GM18526 (cell line): ENCODE results near the gene CPNE4.

ENCODE experiments used
- POLR2A ChIP-seq: IDR thresholded peaks from 3 replicates; pipeline ENCODE4 v1.6.1; 2011; ENCODE audit not compliant: insufficient read length; ENCODE audit errors: extremely low read depth

CPNE4 gene

DNA sequence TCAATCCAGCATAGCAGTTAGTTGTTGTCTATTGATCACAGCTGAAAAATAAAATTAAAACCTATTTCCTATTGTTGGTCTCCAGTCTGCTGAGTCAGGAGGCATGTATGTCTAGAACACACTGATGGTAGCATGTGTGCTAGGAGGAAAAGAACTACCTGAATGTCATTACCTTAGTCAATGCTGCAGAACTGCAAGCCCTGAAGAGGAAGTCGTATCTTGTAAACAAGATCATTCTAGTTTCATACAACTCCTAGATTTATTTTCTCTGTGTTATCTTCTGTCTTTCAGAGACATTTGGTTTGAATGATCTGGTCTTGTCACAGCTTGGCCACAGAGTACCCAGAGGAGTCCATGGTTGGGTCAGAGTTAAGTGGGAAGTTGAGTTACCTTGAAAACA is 422.1 kb downstream of the CPNE4 start:
- TF ChIP-seq POLR2A = no peak

DNA sequence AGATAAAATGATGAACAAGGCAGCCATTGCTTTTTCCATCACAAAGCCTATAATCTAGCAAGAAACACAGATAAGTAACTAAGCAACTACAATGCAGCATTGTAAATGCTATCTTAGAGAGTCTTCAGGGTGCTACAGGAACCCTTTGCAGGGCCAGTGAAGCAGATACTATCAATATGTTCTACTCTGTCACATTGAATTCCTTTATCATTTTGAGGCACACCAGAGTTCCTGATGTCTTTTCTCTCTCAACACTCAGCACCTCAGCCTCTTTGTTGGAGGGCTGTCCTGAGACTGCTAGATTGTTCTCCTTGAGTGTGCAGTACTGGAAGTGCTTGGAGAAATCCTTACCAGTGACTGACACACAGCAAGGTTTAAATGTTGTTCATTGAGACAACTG is 424.6 kb downstream of the CPNE4 start:
- no peak for TF ChIP-seq POLR2A

DNA sequence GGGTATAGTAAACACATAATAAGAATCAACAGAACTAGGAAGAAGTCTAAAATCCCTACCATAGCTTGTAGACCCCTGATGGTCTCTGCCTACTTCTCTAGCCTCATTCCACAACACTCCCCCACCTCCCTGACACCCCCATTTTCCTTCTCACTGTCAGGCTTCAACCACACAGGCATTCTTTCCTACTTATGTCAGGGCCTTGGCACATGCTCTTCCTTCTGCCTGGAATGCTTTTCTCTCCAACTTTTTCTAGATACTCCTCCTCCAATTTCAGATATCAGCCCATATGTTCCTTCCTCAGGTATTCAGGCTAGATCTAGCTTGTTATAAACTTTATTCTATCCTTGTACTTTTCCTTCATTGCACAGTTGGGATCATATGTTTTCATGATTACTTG is 426.1 kb downstream of the CPNE4 start:
- TF ChIP-seq POLR2A = no peak

DNA sequence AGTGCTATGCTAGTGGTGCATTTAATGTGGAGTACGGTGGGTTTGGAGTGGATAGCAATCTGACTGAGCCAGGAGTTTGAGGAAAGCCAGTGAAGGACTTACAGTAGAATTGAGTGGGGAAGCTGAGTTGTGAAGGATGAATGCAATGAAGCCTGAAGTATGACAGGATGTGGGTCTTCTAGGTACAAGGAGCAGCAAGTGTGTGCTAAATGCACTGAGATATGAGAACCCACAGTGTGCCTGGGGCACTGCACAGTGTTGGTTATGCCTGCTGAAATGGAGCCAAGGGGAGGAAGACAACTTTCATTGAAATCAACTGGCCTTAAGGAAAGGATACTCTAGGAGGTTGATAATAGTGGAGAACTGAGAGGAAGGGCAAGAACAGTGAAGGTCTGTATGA is 426.5 kb downstream of the CPNE4 start:
- TF ChIP-seq POLR2A = no peak

DNA sequence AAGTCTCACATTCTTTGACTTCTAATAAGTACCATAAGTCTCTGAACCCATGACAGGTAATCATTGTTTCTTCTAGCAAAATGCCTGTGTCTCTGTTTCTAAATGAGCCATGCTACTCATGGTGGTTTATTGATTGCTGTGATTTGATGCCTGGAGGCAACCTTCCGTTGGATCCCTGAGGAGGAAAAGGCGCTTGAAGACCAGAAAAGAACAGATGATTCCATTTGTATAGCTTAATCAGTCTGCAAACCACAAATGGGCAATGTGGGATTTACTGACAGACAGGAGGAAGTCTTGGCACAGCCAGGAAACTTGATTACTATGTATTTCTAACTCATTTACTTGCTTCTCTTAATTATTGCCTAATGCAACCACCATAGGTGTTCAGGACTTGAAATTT is 428.9 kb downstream of the CPNE4 start:
- TF ChIP-seq POLR2A = no peak

DNA sequence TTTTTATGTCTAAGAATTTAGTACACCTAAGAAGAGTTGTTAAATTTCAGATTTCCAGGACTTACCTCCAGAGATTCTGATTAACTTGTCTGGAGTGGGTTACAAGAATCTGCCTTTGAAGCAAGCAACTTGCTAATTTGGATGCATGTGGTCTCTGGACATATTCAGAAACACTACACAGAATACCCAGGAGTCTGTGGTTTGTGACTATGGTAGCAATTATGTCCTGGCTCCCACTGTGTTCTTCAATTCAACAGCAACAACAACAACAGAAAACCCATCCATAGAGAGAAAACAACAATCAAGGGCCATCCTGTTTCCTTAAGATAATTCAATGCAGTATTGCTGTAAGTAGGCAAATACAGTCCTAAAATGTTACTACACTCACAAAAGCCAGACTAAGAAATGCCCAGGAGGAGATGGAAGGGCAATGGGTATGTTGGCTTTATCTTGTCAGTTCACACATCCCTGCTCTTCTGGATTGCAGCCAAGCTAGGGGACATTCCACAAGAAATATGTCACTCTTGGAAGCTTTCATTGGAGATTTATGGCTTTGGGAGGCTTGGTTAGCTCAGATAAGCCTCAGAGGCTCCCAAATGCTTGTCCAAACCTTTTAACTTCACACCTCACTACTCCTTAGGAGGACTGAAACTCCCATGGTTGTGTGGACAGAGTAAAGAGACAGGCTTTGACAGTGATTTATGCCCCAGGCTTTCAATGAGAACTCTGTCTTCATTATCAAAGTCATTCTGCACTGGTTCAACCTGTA is 432.6 kb downstream of the CPNE4 start:
- TF ChIP-seq POLR2A = no peak

DNA sequence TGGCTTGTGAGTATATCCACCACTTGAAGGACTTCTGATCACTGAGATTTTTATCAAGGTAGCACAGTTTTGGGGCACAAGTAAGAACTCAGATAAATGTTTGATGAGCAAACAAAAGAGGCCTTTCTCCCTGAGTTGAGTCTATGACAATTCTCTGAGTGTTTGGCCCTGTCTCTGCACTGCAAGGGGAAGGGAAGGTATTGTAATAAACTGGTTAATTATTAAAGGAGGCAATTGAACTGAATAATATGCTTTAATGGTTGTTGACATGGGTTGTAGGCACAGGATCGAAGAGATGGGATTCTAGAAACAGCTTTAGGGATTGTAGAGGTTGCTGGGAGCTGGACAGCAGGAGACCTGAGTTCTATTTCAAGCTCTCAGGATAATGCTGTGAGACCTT is 437.0 kb downstream of the CPNE4 start:
- no peak for TF ChIP-seq POLR2A

DNA sequence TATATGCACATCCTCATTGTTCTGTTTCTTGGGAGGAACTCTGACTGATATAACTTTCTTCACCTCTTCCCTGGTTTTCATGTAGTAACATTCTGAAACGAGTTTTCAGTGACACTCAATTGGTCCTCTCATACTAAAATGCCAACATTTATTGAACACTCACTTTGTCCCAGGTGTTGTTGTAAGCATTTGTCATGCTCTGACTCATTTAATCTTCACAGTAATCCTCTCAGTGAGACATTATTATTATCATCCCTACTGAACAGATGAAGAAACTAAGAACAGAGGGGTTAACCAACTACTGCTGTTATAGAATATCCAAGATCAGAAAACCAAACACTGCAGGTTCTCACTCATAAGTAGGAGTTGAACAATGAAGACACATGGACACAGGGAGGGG is 437.9 kb downstream of the CPNE4 start:
- no peak for TF ChIP-seq POLR2A

DNA sequence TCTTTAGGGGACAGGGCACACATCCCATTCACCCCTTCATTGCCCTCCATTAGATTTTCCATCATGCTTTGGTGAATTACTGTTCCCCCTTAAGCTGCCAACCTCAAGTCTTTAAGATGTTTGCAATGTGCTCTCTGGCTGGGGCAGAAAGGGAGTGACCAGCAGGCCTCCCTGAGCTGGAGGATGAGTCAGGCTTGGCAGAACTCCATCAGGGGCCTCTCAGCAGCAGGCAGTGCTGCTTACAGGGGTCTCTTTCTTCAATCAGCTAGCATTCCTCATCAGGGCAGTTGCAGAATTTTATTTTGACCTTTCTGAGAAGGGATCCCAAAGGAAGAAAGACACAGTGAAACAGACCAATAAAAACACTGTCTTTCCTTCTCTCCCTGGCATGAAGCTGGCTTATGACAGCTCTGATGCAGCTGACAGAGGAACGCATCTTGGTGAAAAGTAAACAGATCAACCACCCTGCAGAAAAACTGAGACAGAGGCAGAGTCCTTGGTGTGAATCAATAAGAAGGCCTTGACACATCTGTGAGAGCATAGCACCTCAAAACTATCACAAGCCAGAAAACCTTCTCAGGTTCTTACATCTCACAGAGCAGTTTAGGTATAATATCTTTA is 443.3 kb downstream of the CPNE4 start:
- TF ChIP-seq POLR2A = no peak

DNA sequence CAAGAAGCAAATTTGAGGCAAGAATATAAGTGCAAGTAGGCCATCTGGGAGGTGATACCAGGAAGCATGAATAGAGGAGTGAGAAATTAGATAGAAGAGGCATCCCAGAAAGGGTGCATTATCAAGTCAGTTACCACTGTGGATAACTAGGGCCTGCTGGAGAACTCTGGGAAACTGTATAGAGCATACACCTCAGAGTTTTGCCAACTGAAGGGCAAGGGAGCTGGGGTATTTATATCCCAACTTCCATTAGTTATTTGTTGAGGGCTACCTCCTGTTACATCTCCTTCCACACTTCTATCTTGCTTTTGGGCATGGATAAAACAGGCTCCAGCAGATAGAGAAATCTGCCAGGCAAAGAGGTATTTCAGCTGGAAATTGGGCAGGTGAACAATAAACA is 448.5 kb downstream of the CPNE4 start:
- TF ChIP-seq POLR2A = no peak

DNA sequence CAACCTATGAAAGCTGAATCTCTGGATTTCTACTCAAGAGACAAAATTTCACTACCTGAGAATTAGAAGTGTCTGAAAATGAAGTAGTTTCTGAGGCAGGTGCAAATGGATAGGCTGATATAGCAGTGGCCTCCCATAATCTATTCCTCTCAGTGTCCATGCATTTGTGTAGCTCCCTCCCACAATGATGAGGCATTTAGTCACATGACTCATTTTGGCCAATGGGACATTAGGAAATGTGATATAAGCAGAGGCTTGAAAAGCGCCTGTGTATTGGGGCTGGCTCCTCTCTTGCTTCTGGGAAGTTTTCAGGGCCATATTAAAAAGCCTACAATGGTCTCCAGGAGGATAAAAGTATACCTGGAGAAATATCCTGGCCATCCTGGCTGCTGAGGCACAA is 452.4 kb downstream of the CPNE4 start:
- no peak for TF ChIP-seq POLR2A

DNA sequence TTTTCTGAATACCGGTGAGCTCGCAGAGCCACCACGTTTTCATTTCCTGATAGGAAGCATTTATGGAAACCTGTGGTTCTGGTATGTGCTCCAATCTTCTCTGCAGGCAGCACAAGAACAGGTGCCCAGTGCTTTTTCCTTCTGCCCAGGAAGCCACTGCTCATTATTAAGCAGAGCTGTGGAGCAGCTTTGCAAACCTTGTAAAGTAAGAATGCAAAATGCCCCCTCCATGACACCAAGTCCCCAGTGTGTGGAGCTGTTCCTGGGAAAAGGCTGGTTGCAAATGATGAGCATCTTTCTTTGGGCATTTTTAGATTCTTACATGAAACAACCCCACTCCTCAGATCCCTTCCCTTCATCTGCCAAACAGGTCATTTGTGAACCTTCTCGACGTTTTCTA is 466.4 kb downstream of the CPNE4 start:
- no peak for TF ChIP-seq POLR2A

DNA sequence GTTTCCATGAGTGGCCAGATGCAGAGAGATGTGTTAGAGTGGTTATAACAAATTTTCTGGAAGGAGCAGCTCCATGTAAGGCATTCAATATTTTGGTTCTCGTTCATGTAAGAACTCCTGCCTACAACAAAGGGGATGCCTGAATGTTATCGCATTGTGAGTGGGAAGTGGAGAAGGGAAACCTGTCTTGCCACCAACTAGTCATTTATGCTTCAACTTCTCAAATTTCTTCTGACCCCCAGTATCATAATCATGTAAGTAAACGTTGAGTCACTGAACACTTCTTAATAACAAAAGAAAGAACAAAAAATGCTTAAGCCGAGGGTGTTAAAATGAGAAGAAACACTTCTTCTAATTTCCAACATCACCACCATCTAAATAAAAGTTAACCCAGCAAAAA is 470.0 kb downstream of the CPNE4 start:
- TF ChIP-seq POLR2A = no peak

DNA sequence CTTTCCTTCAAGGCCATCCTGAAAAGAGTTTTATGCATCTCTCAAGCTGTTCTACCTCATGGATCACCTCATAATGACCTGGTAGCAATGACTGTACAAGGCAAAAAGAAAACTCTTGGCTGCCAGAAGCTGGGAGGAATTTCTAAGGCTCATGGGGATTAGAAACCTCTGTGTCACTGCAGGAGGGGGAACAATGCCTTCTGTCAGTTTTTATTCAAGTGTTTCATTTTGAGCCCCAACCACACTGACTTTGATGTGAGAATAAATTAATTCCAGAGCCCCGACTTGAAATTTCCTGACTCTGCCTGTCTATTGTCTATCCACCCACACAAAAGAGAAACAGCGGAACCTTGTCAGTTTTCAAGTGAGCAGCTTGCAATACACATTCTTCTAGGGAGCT is 473.3 kb downstream of the CPNE4 start:
- TF ChIP-seq POLR2A = no peak

DNA sequence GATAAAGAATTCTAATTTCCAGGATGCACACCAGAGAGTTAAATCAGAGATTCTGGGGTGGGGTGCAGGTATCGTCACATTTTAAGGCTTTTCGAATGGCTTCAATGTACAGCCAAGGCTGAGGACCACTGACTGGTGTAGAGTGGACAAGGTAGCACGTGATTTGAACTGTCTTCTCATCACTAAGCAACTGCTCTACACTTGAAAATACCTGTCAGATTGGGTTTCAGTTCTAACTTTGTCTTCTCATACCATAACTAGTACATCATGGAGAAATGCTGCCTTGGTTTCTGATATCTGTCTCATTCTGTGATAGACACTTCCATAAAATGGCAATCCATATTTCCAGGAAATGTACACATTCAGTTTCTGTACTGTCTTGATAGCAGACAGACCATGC is 474.0 kb downstream of the CPNE4 start:
- no peak for TF ChIP-seq POLR2A

DNA sequence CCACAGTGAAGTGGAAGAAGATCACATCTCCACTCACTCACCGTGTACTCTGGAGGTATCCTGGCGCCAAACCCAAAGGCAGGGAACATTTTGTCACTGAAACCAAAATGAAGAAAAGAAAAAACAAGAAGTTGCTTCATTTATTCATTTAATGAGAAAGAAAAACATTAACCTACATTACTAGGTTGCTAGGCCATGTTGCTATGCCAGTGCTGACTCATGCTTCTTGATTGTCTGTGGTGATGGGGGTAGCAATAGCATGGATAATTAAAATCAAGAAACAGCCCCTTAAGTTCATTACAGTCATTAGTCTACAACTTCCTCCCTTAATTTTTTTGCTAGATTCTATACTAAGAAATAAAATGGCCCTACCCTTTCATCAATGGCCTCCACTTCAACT is 479.4 kb downstream of the CPNE4 start:
- no peak for TF ChIP-seq POLR2A
